Mesenchymal stem cell (in vitro differentiated cells and primary cell): ENCODE data around the gene MUC22.
A peak's percentile ranks its signal among the peaks of the same experiment; 100 is the strongest.
"Not testable (repeated sequence)": the region's sequence is repeated elsewhere in the genome, so short reads cannot be mapped to it uniquely, and the experiment has no call there.

Source experiments
- DNase-seq: peaks from one replicate; pipeline ENCODE4 v3.0.0-alpha.2; 2013
- H2AFZ ChIP-seq: one replicate; pipeline ENCODE4 v1.6.1; 2013; ENCODE audit warnings: low read depth, mild to moderate bottlenecking, control low read depth, inconsistent platforms, low read length, moderate library complexity
- H2AK5ac ChIP-seq: 2 replicates; pipeline ENCODE4 v1.6.1; 2013; ENCODE audit warnings: low read length, moderate library complexity, mild to moderate bottlenecking, inconsistent platforms; ENCODE audit not compliant: severe bottlenecking
- H2BK120ac ChIP-seq: one replicate; pipeline ENCODE4 v1.6.1; 2013; ENCODE audit warnings: low read depth, mild to moderate bottlenecking, inconsistent platforms, low read length, moderate library complexity
- H2BK12ac ChIP-seq, 2 experiments: one replicate each; pipeline ENCODE4 v1.6.1; 2013; ENCODE audit warnings: inconsistent platforms in 2 of 2, low read length in 2 of 2, mild to moderate bottlenecking in 2 of 2, moderate library complexity in 2 of 2, control low read depth in 1 of 2
- H2BK15ac ChIP-seq: one replicate; pipeline ENCODE4 v1.6.1; 2013; ENCODE audit warnings: mild to moderate bottlenecking, low read depth, inconsistent platforms; ENCODE audit not compliant: poor library complexity, severe bottlenecking
- H2BK5ac ChIP-seq: 2 replicates; pipeline ENCODE4 v1.6.1; 2013; ENCODE audit warnings: low read depth, mild to moderate bottlenecking, low read length, control low read depth, inconsistent platforms; ENCODE audit not compliant: poor library complexity, severe bottlenecking
- H3K14ac ChIP-seq, 2 experiments: one replicate each; pipeline ENCODE4 v1.6.1; 2013; ENCODE audit warnings: inconsistent platforms in 2 of 2, low read length in 2 of 2, control low read depth in 1 of 2, mild to moderate bottlenecking in 1 of 2, moderate library complexity in 1 of 2
- H3K18ac ChIP-seq, 2 experiments: one replicate each; pipeline ENCODE4 v1.6.1; 2013; ENCODE audit warnings: inconsistent platforms in 2 of 2, low read length in 2 of 2, control low read depth in 1 of 2, low read depth in 1 of 2, mild to moderate bottlenecking in 1 of 2
- H3K23ac ChIP-seq, 2 experiments: one replicate each; pipeline ENCODE4 v1.6.1; 2013; ENCODE audit warnings: inconsistent platforms in 2 of 2, low read length in 2 of 2, mild to moderate bottlenecking in 2 of 2, moderate library complexity in 2 of 2, control low read depth in 1 of 2
- H3K27ac ChIP-seq: 2 replicates; pipeline ENCODE4 v1.5.1; 2013; ENCODE audit warnings: mild to moderate bottlenecking, moderate library complexity, low read length, control low read depth, inconsistent platforms; ENCODE audit not compliant: poor library complexity, severe bottlenecking
- H3K27me3 ChIP-seq, 2 experiments: 2 replicates each; pipeline versions ENCODE4 v1.6.1 to v1.7.0; 2013; ENCODE audit warnings: low read length in 2 of 2, mild to moderate bottlenecking in 2 of 2, moderate library complexity in 2 of 2, control low read depth in 1 of 2, inconsistent platforms in 1 of 2; ENCODE audit not compliant: control insufficient read depth in 1 of 2, insufficient read depth in 1 of 2
- H3K36me3 ChIP-seq, 2 experiments: 2 replicates each; pipeline versions ENCODE4 v1.6.1 to v1.7.0; 2013; ENCODE audit warnings: low read length in 2 of 2, control low read depth in 1 of 2, inconsistent platforms in 1 of 2, low read depth in 1 of 2, mild to moderate bottlenecking in 1 of 2; ENCODE audit not compliant: insufficient read depth in 2 of 2, control insufficient read depth in 1 of 2
- H3K4ac ChIP-seq, 2 experiments: one replicate each; pipeline ENCODE4 v1.6.1; 2013; ENCODE audit warnings: inconsistent platforms in 2 of 2, low read length in 2 of 2, mild to moderate bottlenecking in 2 of 2, moderate library complexity in 2 of 2, control low read depth in 1 of 2, low read depth in 1 of 2
- H3K4me1 ChIP-seq: 2 replicates; pipeline ENCODE4 v1.6.1; 2013; ENCODE audit warnings: low read depth, low read length, control low read depth; ENCODE audit not compliant: control insufficient read depth, insufficient read depth
- H3K4me2 ChIP-seq: 2 replicates; pipeline ENCODE4 v1.6.1; 2013; ENCODE audit warnings: low read length, mild to moderate bottlenecking, inconsistent platforms; ENCODE audit not compliant: poor library complexity, severe bottlenecking
- H3K4me3 ChIP-seq, 2 experiments: 2 replicates each; pipeline versions ENCODE4 v1.5.1 to v1.7.0; 2013; ENCODE audit warnings: low read length in 2 of 2, mild to moderate bottlenecking in 2 of 2, control low read depth in 1 of 2, low read depth in 1 of 2; ENCODE audit not compliant: insufficient read depth in 1 of 2
- H3K79me1 ChIP-seq: replicated peaks from 2 replicates; pipeline ENCODE4 v1.6.1; 2013; ENCODE audit warnings: mild to moderate bottlenecking, control low read depth, low read length, inconsistent platforms; ENCODE audit not compliant: poor library complexity, severe bottlenecking
- H3K9ac ChIP-seq: 2 replicates; pipeline ENCODE4 v1.7.0; 2013; ENCODE audit warnings: mild to moderate bottlenecking, low read length, moderate library complexity
- H3K9me3 ChIP-seq: 2 replicates; pipeline ENCODE4 v1.7.0; 2013; ENCODE audit warnings: mild to moderate bottlenecking, low read length; ENCODE audit not compliant: control insufficient read depth
- H4K8ac ChIP-seq: one replicate; pipeline ENCODE4 v1.6.1; 2013; ENCODE audit warnings: inconsistent platforms, mild to moderate bottlenecking, low read length, moderate library complexity
- H4K91ac ChIP-seq: one replicate; pipeline ENCODE4 v1.6.1; 2013; ENCODE audit warnings: mild to moderate bottlenecking, low read length, inconsistent platforms
- WGBS: methylation state at CpG from one replicate; pipeline ENCODE4 v1.1.7; 2013; ENCODE audit warnings: mixed read lengths; 5-methylcytosine and 5-hydroxymethylcytosine counted together

Gene MUC22

DNA sequence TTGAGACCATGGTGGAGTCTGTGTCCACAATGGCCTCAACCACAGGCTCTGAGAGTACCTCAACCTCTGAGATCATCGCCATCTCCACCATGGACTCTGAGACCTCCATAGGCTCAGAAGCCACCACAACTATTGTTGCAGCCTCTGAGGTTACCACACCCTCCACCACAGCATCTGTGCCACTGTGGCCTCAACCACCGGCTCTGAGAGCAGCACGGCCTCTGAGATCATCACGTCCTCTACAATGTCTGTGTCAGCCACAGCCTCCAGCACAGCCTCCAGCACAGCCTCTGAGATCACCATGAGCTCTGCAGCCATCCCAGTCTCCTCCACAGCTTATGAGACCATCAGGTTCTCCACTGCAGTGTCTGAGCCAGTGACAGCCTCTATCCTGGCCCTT, 46.2 kb upstream of the MUC22 start:
- H2BK12ac ChIP-seq, result no peak overlapping the region
- no peak overlapping the region for H3K4me3 ChIP-seq
- peak overlapping the region in 1 of 2 experiments; percentile 9 for H3K14ac ChIP-seq
- H3K27ac ChIP-seq, result no peak overlapping the region
- 79% methylated on average over 4 of the region's 4 CpGs for WGBS
- peaks cover 8 to 21% of the 10 kb centered on the region in 2 experiments for H3K27me3 ChIP-seq
- no peak overlapping the region for H4K8ac ChIP-seq
- H3K36me3 ChIP-seq, result no peaks in the 10 kb centered on the region
- H2AFZ ChIP-seq, result no peak overlapping the region
- H3K18ac ChIP-seq, result no peak overlapping the region
- H3K9ac ChIP-seq, result no peak overlapping the region
- H2AK5ac ChIP-seq, result peak overlapping the region; percentile 84
- H4K91ac ChIP-seq, result no peak overlapping the region
- H3K9me3 ChIP-seq, result no peaks in the 10 kb centered on the region
- DNase-seq, result no peak
- H3K23ac ChIP-seq, result peak overlapping the region in 1 of 2 experiments; percentile 9
- no peak overlapping the region for H2BK15ac ChIP-seq
- H2BK120ac ChIP-seq, result no peak overlapping the region
- no peak overlapping the region for H3K4me2 ChIP-seq
- H3K4me1 ChIP-seq, result peaks cover 9% of the 10 kb centered on the region
- no peak overlapping the region for H2BK5ac ChIP-seq
- no peaks in the 10 kb centered on the region for H3K79me1 ChIP-seq
- H3K4ac ChIP-seq, result peak overlapping the region in 1 of 2 experiments; percentile 5

DNA sequence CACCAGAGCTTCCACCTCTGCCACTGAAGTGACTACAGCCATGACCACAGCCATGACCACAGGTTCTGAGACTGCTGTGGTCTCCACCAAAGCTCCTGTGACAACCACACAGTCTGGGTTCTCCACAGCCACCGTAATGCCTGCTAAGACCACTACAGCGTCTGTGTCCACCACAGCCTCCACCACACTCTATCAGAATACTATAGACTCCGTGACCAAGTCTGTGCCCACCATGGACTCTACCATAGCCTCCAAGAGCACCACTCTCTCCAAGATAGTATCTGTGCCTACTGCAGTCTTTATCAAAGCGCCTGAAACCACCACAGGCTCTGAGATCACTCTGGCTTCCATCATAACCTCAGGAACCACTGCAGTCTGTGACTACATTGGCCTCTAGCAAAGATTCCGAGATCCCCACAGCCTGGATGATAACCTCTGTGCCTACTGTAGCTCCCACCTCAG, 45.1 kb upstream of the MUC22 start:
- Histone ChIP-seq H3K4me1 (peaks cover 9% of the 10 kb centered on the region), H2BK12ac (no peak overlapping the region), H3K36me3 (no peaks in the 10 kb centered on the region), H3K27ac (no peak overlapping the region), H4K91ac (no peak overlapping the region), H3K23ac (no peak overlapping the region), H3K9me3 (no peaks in the 10 kb centered on the region), H4K8ac (no peak overlapping the region), H2BK15ac (no peak overlapping the region), H3K79me1 (no peaks in the 10 kb centered on the region), H3K27me3 (peaks cover 8 to 21% of the 10 kb centered on the region in 2 experiments), H3K18ac (no peak overlapping the region), H3K4ac (no peak overlapping the region), H2BK5ac (no peak overlapping the region), H2AFZ (no peak overlapping the region), H3K14ac (no peak overlapping the region), H2BK120ac (no peak overlapping the region), H2AK5ac (no peak overlapping the region), H3K4me2 (no peak overlapping the region), H3K4me3 (no peak overlapping the region), H3K9ac (no peak overlapping the region)
- no peak for DNase-seq
- WGBS, result 71% methylated on average over 5 of the region's 5 CpGs

DNA sequence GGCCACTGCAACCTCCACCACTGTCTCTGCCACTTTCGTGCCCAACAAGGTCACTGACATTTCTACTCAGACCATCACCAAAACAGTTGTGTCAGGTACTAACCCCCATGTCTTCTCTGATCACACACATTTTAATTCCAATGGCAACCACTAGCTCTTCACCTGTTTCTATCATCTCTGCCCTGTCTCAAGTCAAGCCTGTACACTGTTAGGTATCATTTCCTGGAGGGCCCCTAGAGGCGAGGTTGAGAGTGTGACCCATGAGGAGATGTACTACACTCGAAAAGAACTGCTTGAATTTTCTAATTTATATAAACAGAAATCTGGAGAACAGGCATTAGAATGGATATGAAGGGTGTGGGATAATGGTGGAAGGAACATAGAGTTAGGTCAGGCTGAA, 44.1 kb upstream of the MUC22 start:
- H2BK5ac ChIP-seq, result no peak overlapping the region

DNA sequence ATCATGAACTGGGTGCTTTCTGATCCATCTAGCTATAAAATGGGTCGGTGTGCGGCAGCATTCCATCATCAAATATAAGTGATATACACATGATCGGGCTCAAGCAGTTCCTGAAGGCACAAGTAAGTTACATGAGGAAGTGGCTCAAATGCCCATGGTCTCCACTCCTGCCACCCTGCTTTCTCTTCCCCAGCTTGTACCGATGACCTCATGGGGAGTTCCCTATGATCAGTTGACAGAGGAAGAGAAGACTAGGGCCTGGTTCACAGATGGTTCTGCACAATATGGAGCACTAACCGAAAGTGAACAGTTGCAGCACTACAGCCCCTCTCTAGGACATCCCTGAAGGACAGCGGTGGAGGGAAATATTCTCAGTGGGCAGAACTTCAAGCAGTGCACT, 41.1 kb upstream of the MUC22 start:
- not testable (repeated sequence) for H4K8ac ChIP-seq, H2BK15ac ChIP-seq, H3K4ac ChIP-seq, H3K4me1 ChIP-seq, H4K91ac ChIP-seq, H3K36me3 ChIP-seq, H3K23ac ChIP-seq, H2AK5ac ChIP-seq, H3K79me1 ChIP-seq, H3K4me3 ChIP-seq, H3K4me2 ChIP-seq, H3K9ac ChIP-seq, H3K18ac ChIP-seq, H2BK5ac ChIP-seq, H2BK120ac ChIP-seq, DNase-seq, H3K27ac ChIP-seq, H3K9me3 ChIP-seq, H2BK12ac ChIP-seq, H2AFZ ChIP-seq
- peaks cover 14 to 35% of the 10 kb centered on the region in 2 experiments for H3K27me3 ChIP-seq
- WGBS, result 97% methylated on average over 6 of the region's 6 CpGs
- peak overlapping the region in 1 of 2 experiments; percentile 28 for H3K14ac ChIP-seq

More for the DNA sequence above, 44.1 kb upstream of the MUC22 start:
- H3K79me1 ChIP-seq, result no peaks in the 10 kb centered on the region
- no peak overlapping the region for H2BK15ac ChIP-seq
- peaks cover 9% of the 10 kb centered on the region for H3K4me1 ChIP-seq
- H3K9ac ChIP-seq, result no peak overlapping the region
- no peaks in the 10 kb centered on the region for H3K9me3 ChIP-seq
- H3K36me3 ChIP-seq, result no peaks in the 10 kb centered on the region
- no peak overlapping the region for H3K4me3 ChIP-seq
- H3K4me2 ChIP-seq, result no peak overlapping the region
- peak overlapping the region in 1 of 2 experiments; percentile 11 for H3K14ac ChIP-seq
- no peak overlapping the region for H2AK5ac ChIP-seq
- H3K18ac ChIP-seq, result no peak overlapping the region
- H2BK12ac ChIP-seq, result no peak overlapping the region
- no peak overlapping the region for H3K27ac ChIP-seq
- WGBS, result 65% methylated on average over 3 of the region's 3 CpGs
- H3K23ac ChIP-seq, result no peak overlapping the region
- H2AFZ ChIP-seq, result no peak overlapping the region
- H4K91ac ChIP-seq, result no peak overlapping the region
- H3K27me3 ChIP-seq, result peaks cover 8 to 21% of the 10 kb centered on the region in 2 experiments
- no peak for DNase-seq
- no peak overlapping the region for H3K4ac ChIP-seq
- no peak overlapping the region for H2BK120ac ChIP-seq
- H4K8ac ChIP-seq, result no peak overlapping the region
